GM19438 (cell line): Measurements from ENCODE around the gene DLG5.

Experiments
- ATAC-seq: cut with Tn5 transposase; IDR thresholded peaks from one replicate; pipeline ENCODE4 v1.9.1; 2021; ENCODE audit warnings: low read depth; ENCODE audit not compliant: unreplicated experiment

DLG5 gene

GRCh38 chr10:77926566-77927401 is at the start of gene DLG5:
Gene DLG5, minus strand, starts transcription at chr10:77926755. Its CDS starts 235 bp downstream, at chr10:77926520.
- peak; percentile 69 for ATAC-seq

GRCh38 chr10:77975086-77975666 is 48.6 kb upstream of the DLG5 start:
- no peak for ATAC-seq

- ATAC-seq, result no peak
Measured at GRCh38 chr10:77974396-77975074, 48.0 kb upstream of the DLG5 start.

- ATAC-seq, result no peak
Measured at GRCh38 chr10:77973276-77973675, 46.7 kb upstream of the DLG5 start.

- no peak for ATAC-seq
Measured at GRCh38 chr10:77972148-77972547, 45.6 kb upstream of the DLG5 start.

GRCh38 chr10:77971804-77972144 is 45.2 kb upstream of the DLG5 start:
- no peak for ATAC-seq

GRCh38 chr10:77970869-77971803 is 44.6 kb upstream of the DLG5 start:
- no peak for ATAC-seq

- ATAC-seq, result no peak
Measured at GRCh38 chr10:77969114-77969513, 42.6 kb upstream of the DLG5 start.

- ATAC-seq, result no peak
Measured at GRCh38 chr10:77967611-77968022, 41.1 kb upstream of the DLG5 start.

GRCh38 chr10:77965294-77965693 is 38.7 kb upstream of the DLG5 start:
- ATAC-seq, result no peak

- no peak for ATAC-seq
Measured at GRCh38 chr10:77964811-77965210, 38.3 kb upstream of the DLG5 start.

- no peak for ATAC-seq
Measured at GRCh38 chr10:77963901-77964300, 37.3 kb upstream of the DLG5 start.

GRCh38 chr10:77962350-77963146 is 36.0 kb upstream of the DLG5 start:
- ATAC-seq, result no peak

GRCh38 chr10:77961668-77962067 is 35.1 kb upstream of the DLG5 start:
- ATAC-seq, result no peak

- ATAC-seq, result no peak
Measured at GRCh38 chr10:77960829-77961329, 34.3 kb upstream of the DLG5 start.

- no peak for ATAC-seq
Measured at GRCh38 chr10:77959887-77960455, 33.4 kb upstream of the DLG5 start.

- no peak for ATAC-seq
Measured at GRCh38 chr10:77959384-77959783, 32.8 kb upstream of the DLG5 start.

GRCh38 chr10:77955136-77955535 is 28.6 kb upstream of the DLG5 start:
- no peak for ATAC-seq

GRCh38 chr10:77949167-77949566 is 22.6 kb upstream of the DLG5 start:
- no peak for ATAC-seq
